Gastrocnemius medialis (tissue), 4 donors: ENCODE results near the gene RAD51C. TPM values are rescaled to one million over a fixed set of nuclear protein-coding genes. Genes with fewer than 3 reads are reported as not detected.
"Not testable (repeated sequence)": the region's sequence is repeated elsewhere in the genome, so short reads cannot be mapped to it uniquely, and the experiment has no call there.

Experiments used
- ATAC-seq, 2 donors: fragments of 150-250 bp; one replicate each; pipeline ENCODE4 v1.9.1; 2016
- DNase-seq, 2 donors: peaks; one replicate each; pipeline ENCODE4 v3.0.0-alpha.2; 2019
- H3K27ac ChIP-seq, 4 donors: fragments of 200-600 bp; sonication (generic); 1 replicate in 1 of 4; 2 replicates in 3 of 4; pipeline ENCODE4 v1.5.1; 2016 to 2018; ENCODE audit warnings: mild to moderate bottlenecking in 2 of 4, moderate library complexity in 1 of 4
- H3K27me3 ChIP-seq, 3 donors: fragments of 200-600 bp; sonication (generic) in 2 of 3; 1 replicate in 1 of 3; 2 replicates in 2 of 3; pipeline versions ENCODE4 v1.5.1 to v1.6.0; 2016 to 2019; ENCODE audit warnings: mild to moderate bottlenecking in 1 of 3, moderate library complexity in 1 of 3
- H3K36me3 ChIP-seq, 2 donors: fragments of 200-600 bp; sonication (generic) in 1 of 2; one replicate each; pipeline ENCODE4 v1.5.1; 2017 to 2018
- H3K4me1 ChIP-seq, 2 donors: fragments of 200-600 bp; sonication (generic) in 1 of 2; one replicate each; pipeline ENCODE4 v1.5.1; 2016 to 2017; ENCODE audit warnings: mild to moderate bottlenecking in 2 of 2
- H3K4me3 ChIP-seq, 4 donors: fragments of 200-600 bp; sonication (generic) in 3 of 4; 1 replicate in 1 of 4; 2 replicates in 3 of 4; pipeline ENCODE4 v1.5.1; 2016 to 2019; ENCODE audit warnings: mild to moderate bottlenecking in 2 of 4
- H3K9me3 ChIP-seq, 3 donors: fragments of 200-600 bp; sonication (generic) in 2 of 3; 1 replicate in 1 of 3; 2 replicates in 2 of 3; pipeline ENCODE4 v1.5.1; 2016 to 2019
- POLR2A ChIP-seq, 2 donors: fragments of 450-650 bp; IDR thresholded peaks; one replicate each; pipeline ENCODE4 v1.6.1; 2017; ENCODE audit warnings: antibody characterized with exemption in 2 of 2, mild to moderate bottlenecking in 2 of 2, moderate library complexity in 2 of 2
- in situ Hi-C, 4 donors: fragments of 200-750 bp; cut with MboI; loops; one replicate each; pipeline versions ENCODE4 v1.15.0 to v1.8.0; 2017; ENCODE audit warnings: low sequenced_read_pairs in 4 of 4
- intact Hi-C: fragments of 100-400 bp; cut with DNase I; formaldehyde crosslinking; loops from one replicate; pipeline ENCODE4 v1.15.1; 2023; ENCODE audit warnings: low total_unique reads
- total RNA-seq, 4 donors: library from RNA; depleted of rRNA; stranded (reverse); fragments of >200 nt; gene quantifications; one replicate each; pipeline versions ENCODE4 v1.1.0 to v1.2.3, GENCODE V29; 2016
- TF ChIP-seq, protein P1 (sequence below), 5 experiments: fragments of 450-650 bp in 3 of 5; fragments of 200-600 bp in 2 of 5; sonication (generic) in 2 of 5; IDR thresholded peaks in 4 of 5; conservative IDR thresholded peaks in 1 of 5; 1 replicate in 4 of 5; 2 replicates in 1 of 5; pipeline ENCODE4 v1.5.1; 2016 to 2019; ENCODE audit warnings: antibody characterized with exemption in 5 of 5, mild to moderate bottlenecking in 3 of 5, moderate library complexity in 3 of 5

Gene RAD51C
- total RNA-seq, 4 donors from 2014 or later = 6.4 to 18.7 (median 12.5) TPM

DNA sequence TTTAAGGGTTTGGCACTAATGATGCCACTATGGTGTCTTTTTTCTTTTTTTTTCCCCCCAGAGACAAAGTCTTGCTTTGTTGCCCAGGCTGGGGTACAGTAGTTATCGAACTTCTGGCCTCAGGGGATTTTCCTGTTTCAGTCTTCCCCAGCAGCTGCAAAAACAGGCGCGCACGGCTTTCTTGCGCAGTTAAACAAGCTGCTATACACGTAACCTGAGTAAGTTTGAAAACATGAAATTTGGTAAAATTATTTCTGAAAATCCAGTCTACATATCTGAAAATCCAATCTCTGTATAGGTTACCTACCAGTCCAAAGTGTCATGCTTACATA, 12.4 kb upstream of the RAD51C start:
- DNase-seq = no peak
- H3K4me1 ChIP-seq = no peaks in the 10 kb centered on the region
- intact Hi-C loops (no loop called here), in situ Hi-C loops (no loop called here)
- H3K27me3 ChIP-seq = no peaks in the 10 kb centered on the region
- no peak overlapping the region for H3K4me3 ChIP-seq
- no peaks in the 10 kb centered on the region for H3K9me3 ChIP-seq
- H3K36me3 ChIP-seq = no peaks in the 10 kb centered on the region
- TF ChIP-seq, protein P1, sequence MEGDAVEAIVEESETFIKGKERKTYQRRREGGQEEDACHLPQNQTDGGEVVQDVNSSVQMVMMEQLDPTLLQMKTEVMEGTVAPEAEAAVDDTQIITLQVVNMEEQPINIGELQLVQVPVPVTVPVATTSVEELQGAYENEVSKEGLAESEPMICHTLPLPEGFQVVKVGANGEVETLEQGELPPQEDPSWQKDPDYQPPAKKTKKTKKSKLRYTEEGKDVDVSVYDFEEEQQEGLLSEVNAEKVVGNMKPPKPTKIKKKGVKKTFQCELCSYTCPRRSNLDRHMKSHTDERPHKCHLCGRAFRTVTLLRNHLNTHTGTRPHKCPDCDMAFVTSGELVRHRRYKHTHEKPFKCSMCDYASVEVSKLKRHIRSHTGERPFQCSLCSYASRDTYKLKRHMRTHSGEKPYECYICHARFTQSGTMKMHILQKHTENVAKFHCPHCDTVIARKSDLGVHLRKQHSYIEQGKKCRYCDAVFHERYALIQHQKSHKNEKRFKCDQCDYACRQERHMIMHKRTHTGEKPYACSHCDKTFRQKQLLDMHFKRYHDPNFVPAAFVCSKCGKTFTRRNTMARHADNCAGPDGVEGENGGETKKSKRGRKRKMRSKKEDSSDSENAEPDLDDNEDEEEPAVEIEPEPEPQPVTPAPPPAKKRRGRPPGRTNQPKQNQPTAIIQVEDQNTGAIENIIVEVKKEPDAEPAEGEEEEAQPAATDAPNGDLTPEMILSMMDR (IDR thresholded peaks at IDR 0.05 in 4 of 5, conservative IDR thresholded peaks at IDR 0.05 in 1 of 5) = no peak
- no peak for TF ChIP-seq POLR2A (IDR thresholded peaks at IDR 0.05)
- no peak for ATAC-seq
- no peak overlapping the region for H3K27ac ChIP-seq

DNA sequence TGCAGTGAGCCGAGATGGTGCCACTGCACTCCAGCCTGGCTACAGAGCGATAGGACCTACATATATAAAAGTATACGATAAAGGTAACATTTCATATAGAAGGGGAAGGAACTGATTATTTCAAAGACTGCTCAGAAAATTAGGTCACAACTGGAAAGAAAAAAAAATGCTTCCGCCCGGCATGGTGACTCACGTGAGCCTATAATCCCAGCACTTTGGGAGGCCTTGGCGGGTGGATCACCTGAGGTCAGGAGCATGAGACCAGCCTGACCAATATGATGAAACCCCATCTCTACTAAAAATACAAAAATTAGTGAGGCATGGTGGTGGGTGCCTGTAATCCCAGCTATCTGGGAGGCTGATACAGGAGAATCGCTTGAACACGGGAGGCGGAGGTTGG, 8.4 kb upstream of the RAD51C start:
- no peaks in the 10 kb centered on the region for H3K4me1 ChIP-seq
- no peak for TF ChIP-seq POLR2A (IDR thresholded peaks at IDR 0.05)
- TF ChIP-seq, protein P1 (IDR thresholded peaks at IDR 0.05 in 4 of 5, conservative IDR thresholded peaks at IDR 0.05 in 1 of 5) = no peak
- H3K36me3 ChIP-seq = no peaks in the 10 kb centered on the region
- H3K4me3 ChIP-seq = no peak overlapping the region
- DNase-seq (no peak), ATAC-seq (no peak)
- H3K9me3 ChIP-seq = no peaks in the 10 kb centered on the region
- no peak overlapping the region for H3K27ac ChIP-seq
- intact Hi-C loops (no loop called here), in situ Hi-C loops (no loop called here)
- H3K27me3 ChIP-seq = no peaks in the 10 kb centered on the region

DNA sequence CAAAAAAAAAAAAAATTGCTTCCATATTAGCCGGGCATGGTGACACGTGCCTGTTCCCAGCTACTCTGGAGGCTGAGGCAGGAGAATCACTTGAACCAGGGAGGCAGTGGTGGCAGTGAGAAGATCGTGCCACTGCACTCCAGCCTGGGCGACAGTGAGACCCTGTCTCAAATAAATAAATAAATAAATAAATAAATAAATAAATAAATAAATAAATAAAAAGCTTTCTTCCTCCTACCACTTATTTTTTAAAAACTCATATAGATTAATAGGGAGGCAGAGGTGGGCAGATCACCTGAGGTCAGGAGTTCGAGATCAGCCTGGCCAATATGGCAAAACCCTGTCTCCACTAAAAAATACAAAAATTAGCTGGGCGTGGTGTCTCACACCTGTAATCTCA, 7.9 kb upstream of the RAD51C start:
- in situ Hi-C loops, H3K9me3 ChIP-seq, H3K36me3 ChIP-seq, ATAC-seq, DNase-seq, intact Hi-C loops, H3K27me3 ChIP-seq, H3K27ac ChIP-seq, H3K4me3 ChIP-seq, H3K4me1 ChIP-seq: not testable (repeated sequence)

DNA sequence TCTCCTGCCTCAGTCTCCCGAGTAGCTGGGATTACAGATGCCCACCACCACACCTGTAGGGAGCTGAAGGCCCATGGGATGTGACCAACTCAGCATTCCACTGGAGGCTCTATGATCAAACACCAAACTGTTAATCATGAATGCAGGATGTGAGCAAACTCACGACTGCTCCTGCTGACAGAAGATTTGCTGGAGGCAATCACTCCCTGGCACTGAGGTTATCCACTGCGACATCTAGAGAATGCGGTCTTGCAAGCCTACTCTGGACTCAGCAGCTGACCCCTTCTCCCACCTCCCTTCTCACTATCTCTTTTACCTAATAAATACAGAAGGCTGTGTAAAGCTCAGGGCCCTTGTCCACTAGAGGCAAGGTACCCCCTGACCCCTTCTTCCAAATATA, 5.4 kb upstream of the RAD51C start:
- Histone ChIP-seq H3K27ac (no peak overlapping the region), H3K4me1 (no peaks in the 10 kb centered on the region), H3K36me3 (no peaks in the 10 kb centered on the region), H3K9me3 (no peaks in the 10 kb centered on the region), H3K27me3 (no peaks in the 10 kb centered on the region), H3K4me3 (no peak overlapping the region)
- TF ChIP-seq POLR2A (IDR thresholded peaks at IDR 0.05) = no peak
- TF ChIP-seq, protein P1 (IDR thresholded peaks at IDR 0.05 in 4 of 5, conservative IDR thresholded peaks at IDR 0.05 in 1 of 5) = no peak
- ATAC-seq (no peak), DNase-seq (no peak)
- in situ Hi-C loops (no loop called here), intact Hi-C loops (no loop called here)

DNA sequence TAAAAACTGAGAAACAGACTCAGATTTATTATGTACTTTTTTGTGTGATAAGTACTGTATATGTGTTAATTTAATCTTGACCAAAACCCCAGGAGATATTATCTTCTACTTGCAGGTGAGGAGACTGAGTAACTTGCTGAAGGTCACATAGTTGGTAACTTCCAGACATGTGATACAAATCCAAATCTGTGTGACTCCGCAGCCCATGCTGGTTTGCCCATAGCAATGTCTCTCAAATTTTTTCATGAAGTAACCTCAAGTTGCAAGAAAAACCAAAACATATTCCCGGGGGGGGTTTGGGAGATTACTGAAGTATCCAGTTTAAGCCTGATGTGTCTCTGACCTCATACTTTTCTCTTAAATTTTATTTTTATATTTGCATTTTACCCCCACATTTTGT, 3.9 kb upstream of the RAD51C start:
- peaks cover 7 to 11% of the 10 kb centered on the region in 2 donors for H3K4me1 ChIP-seq
- H3K27ac ChIP-seq = no peak overlapping the region
- H3K4me3 ChIP-seq = no peak overlapping the region
- no peaks in the 10 kb centered on the region for H3K36me3 ChIP-seq
- no peak for DNase-seq
- no peaks in the 10 kb centered on the region for H3K27me3 ChIP-seq
- no peaks in the 10 kb centered on the region for H3K9me3 ChIP-seq
- no peak for TF ChIP-seq POLR2A (IDR thresholded peaks at IDR 0.05)
- TF ChIP-seq, protein P1 (IDR thresholded peaks at IDR 0.05 in 4 of 5, conservative IDR thresholded peaks at IDR 0.05 in 1 of 5) = no peak
- ATAC-seq = no peak
- intact Hi-C loops (no loop called here), in situ Hi-C loops (no loop called here)

DNA sequence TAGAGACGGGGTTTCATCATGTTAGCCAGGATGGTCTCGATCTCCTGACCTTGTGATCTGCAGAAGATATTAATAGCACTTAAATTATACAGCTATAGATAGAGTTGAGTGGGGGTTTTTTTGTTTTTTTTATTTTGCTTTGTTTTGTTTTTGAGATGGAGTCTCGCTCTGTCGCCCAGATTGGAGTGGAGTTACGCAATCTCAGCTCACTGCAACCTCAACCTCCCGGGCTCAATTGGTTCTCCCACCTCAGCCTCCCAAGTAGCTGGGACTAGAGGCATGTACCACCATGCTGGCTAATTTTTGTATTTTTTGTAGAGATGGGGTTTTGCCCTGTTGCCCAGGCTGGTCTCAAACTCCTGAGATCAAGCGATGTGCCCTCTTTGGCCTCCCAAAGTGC, 2.4 kb upstream of the RAD51C start:
- not testable (repeated sequence) for DNase-seq, H3K27me3 ChIP-seq, H3K27ac ChIP-seq, H3K4me3 ChIP-seq, H3K36me3 ChIP-seq, ATAC-seq, H3K9me3 ChIP-seq
- H3K4me1 ChIP-seq = peaks cover 10 to 12% of the 10 kb centered on the region in 2 donors
- in situ Hi-C loops (loop anchor here in 1 of 4 donors (10.0 kb wide), 1 partner anchor 165 kb away; no protein-coding TSS in a partner anchor), intact Hi-C loops (loop anchor here (5.0 kb wide), 1 partner anchor 158 kb away; no protein-coding TSS in a partner anchor)
